Retina (tissue), 1 donor: ENCODE results near the gene SFXN5.
A peak's percentile ranks its signal among the peaks of the same experiment; 100 is the strongest.
"Not testable (repeated sequence)": the region's sequence is repeated elsewhere in the genome, so short reads cannot be mapped to it uniquely, and the experiment has no call there.

Source experiments
- DNase-seq: peaks from one replicate; pipeline ENCODE4 v3.0.0-alpha.2; 2016

SFXN5 gene

DNA sequence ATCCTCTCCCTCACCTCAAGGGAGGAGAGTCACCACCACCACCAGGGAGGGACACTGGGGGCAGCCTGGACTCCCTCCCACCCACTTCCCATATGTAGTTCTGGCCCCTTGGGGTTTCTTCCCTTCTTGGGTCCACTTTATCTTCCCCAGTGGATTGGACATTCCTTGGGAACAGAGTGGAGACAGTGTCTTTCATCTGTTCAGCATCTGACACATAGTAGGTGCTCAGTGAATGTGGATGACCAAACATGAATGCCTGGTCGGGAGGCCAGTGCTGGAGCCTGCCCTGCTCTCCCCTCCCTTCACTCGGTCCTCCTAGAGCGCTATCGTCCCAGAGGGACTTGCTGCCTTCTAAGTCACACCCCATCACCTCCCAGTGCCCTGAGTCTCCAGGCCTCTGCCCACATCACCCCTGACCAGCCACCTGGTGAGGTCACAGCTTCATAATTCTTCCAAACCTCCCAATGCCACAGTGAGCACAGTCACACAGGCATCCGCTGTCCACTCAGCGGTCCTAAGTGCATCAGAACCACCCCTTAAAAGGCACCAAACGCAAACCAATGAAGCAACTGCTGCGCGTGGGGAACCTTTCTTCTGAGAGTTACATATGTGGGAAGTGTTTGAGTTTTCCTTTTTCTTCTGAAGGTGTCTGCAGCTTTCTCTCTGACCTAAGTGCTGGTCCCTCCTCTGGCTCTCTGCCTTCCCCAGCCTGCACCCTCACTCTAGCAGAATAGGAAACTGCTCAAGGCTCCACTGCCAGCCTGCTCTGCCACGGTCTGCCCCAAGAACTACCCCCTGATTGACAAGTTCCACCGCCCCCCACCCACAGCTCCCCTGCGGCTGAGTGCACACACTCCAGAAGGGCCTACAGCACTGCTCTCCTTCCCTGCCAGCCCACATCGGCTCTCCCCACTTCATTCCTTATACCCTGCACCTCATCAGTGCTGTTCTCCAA, 7.2 kb upstream of the SFXN5 start:
- no peak for DNase-seq

DNA sequence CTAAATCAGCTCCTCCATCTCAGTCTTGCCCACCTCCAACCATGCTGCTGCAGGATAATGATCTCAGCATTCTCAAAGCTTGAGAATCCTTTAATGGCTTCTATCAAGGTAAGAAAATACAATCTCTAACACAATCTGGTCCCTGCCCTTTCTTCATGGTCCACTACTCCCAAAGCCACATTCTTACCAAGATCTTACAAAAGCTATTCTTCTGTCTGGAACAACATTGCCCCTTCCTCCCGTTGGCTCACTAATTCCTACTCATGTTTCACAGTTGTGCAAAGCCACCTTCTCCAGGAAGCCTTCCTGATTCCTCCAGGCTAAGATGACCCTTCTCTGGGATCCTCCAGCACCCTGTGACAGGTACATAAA, 5.9 kb upstream of the SFXN5 start:
- DNase-seq = no peak

DNA sequence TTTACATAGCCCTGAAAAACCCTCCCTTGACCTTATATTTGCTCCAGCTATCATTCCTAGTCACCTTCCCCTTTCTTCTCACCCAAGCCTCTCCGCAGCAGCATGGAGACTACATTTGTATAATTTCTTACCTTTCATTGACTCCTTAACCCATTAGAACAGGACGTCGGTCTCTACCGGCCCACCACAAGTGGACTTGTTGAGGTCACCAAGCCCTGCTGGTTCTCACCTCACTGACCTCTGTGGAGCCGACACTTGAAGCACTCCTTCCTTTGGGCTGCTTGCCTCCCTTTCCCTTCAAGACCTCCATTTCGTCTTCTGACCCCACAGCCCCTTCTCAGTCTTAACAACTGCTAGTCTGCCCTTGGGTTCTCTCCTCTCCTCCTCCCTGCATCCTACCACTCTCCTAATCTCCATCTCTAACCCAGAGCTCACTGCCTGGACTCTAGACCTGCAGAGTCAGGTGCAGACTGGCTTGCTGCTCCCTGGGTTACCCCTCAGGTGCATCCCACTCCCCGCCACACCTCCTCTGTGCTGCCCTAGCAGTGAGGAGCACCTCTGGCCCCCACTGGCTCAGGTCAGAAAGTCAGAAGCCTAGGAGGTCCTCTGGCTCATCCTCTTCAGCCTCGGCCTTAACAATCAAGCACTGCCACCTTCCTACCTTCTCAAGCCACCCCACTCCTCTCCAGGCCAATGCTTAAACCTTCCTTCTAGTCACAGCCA, 5.3 kb upstream of the SFXN5 start:
- no peak for DNase-seq

DNA sequence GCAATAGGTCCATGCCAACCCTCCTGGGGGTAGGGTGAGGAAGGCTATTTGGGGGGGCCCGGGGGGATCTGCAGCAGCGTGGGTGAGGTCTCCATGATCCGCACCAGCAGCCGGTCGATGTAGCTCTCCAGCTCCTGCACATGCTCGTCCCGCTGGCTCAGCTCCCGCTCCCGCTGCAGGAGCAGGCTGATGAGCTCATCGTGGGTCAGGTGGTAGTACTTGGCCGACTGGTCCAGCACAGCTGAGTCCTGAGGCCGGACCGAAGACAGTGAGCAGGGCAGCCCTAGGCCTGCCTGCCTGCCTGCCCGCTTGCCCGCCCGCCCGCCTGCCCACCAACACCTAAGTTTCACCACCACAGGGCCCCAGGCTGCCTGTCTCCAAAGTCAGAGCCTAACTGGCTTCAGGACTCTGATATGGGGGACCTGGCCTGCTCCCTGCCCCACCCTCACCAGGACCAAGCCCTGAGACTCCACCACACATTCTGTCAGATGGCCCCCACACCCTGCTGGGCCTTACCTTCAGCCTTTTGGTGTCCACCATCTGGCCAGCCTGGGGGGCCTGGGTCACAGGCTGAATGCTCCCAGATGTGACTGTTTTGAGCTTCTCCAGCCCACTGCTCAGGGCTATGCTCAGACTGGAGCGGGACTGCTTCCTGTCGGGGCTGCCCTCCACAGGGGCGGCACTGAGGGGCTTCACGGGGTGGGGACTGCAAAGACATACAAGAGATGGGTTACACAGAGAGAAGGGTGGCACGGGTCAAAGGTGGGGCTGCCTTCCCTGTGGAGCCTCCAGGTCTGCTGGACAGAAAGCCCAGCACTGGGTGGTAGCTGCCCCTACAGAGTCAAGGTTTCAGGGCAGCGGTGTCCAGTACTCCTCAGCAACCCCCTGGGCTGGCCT, 4.2 kb upstream of the SFXN5 start:
- no peak for DNase-seq

DNA sequence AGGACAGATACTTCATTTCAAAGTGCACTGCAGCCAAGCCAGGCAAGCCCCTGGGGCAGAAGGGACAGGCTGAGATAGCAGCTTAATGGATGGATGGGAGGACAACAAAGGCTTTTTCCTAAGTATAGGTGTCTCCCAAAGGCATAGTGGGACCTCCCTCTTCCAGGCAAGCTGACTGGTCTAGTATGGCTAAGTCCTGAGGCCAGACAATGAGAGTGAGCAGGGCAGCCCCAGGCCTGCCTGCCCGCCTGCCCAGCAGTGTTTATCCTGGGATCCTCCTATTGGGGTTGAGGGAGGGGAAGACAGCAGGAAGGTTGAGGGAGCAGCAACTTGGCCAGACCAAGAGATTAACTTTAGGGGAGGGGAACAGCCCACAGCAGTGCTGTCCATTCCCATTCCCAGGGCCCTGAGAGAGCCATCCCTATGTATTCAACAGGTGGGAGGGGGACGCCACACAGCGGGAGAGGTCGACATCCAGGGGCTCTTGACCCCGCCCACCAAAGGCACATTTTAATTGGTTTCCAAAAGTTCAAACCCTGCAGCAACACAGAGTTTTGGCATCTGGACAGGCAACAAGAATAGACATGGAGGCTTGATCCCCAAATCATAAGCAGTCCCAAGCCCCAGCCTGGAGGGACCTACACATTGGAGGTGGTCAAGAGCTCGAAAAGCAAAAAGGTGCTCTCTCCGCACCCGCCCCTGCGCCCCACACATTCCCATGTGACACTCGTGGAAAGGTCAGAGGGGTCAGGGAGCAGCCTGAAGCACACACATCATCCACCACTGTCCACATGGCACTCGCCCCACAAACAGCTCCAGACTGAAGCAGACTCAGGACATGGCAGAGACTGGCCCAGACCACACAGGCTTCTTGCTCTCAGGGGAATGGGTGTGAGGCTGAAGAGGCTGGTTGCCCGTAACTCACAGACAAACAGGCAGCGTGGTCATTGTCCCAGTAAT, 2.9 kb upstream of the SFXN5 start:
- DNase-seq = no peak

DNA sequence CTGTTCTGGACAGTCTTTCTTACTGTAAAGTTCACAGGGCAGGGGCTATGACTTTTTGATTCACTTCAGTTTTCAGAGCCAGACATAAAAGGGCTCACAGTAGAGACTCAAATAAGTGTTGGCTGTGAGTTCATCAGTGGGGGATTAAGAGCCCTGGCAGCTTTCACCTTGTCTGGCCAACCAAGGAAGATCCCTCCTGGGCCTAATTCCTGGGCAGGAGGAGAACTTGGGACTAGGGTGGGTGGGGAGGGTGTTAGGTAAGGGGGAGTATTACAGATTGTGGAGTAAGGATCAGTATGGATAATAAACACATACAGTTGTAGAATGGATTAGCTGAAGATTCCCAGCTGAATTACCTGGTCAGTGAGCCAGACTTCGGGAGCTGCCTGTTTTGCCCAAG, 904 bp upstream of the SFXN5 start:
- no peak for DNase-seq

DNA sequence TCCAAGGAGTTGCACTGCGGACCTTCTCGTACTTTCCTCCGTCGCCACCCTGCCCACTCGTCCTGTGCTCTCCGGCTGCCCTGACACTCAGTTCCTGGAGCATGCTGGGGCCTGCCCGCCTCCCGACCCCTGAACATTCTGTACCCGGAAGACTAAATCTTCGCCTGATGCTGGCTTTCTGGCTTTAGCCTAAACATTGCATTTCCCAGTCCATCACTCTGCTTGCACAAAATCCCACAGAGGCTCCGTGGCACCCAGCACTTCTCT, 550 bp upstream of the SFXN5 start:
- no peak for DNase-seq

DNA sequence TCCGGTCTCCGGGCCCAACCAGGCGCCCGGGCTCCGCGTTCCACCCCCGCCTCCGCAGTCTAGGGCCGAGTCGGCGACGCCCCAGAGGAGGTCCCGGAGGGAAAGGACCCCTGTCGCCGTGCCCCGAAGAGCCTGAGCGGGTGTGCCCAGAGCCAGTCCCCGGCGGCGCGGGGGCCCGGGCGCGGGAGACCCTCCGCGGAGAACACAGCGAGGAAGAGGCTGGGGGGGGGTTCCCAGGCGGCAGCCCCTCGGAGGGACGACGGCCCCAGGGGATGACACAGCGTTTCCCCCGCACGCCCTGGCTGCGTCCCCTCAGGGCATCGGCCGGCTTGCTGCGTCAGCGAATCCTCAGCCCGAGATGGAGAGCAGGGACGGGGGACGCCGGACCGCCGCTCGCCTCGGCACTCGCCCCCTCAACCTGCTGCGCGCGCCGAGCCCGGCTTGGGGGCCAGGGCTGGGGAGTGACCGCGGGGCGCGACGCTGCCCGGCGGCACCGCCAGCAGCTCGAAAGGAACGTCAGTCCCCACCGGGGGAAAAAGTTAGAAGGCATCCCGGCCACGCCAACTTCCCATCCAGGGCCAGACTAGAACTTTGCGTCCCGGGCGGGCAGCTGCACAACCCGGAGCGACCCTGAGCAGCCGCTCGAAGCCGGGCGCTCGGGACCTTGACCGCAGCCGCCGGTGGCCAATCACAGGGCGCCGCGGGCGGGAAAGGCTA, 711 bp downstream of the SFXN5 start:
- DNase-seq = peak; percentile 80

DNA sequence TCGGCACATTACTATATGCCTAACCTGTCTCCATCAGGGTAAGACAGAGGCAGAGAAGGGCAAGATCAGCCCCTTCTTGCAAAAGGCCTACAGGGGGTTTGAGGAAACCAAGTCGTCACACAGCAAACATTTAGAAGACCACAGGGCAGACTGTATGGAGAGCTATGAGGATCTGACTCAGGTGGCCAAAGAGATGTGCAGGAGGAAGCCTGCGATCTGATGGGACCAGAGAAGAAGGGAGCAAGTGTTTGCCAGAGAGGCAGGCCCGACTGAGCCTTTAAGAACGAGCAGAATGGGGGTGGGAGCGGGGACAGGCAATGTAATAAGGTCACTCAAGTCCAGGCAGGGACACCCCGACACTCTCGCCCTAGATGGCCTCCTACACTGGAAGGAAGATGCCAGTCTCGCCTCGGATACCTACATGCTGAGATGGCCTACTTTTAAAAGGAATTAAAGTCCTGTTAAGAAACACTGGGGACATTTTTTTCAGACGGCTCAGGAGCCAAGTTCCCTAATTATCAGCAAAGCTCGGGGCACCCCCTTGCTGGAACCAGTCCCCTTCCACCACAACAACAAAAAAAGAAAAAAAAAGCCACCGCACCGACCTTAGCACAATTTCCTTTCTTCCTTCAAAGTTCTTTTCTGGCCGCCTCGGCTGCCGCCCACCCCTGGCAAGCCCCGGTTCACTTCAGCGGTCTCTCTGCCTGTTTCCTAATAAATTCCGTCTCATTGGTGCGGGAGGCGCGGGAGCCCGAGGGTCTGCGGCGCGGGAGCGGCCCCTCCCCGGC, 1.5 kb downstream of the SFXN5 start:
- no peak for DNase-seq

DNA sequence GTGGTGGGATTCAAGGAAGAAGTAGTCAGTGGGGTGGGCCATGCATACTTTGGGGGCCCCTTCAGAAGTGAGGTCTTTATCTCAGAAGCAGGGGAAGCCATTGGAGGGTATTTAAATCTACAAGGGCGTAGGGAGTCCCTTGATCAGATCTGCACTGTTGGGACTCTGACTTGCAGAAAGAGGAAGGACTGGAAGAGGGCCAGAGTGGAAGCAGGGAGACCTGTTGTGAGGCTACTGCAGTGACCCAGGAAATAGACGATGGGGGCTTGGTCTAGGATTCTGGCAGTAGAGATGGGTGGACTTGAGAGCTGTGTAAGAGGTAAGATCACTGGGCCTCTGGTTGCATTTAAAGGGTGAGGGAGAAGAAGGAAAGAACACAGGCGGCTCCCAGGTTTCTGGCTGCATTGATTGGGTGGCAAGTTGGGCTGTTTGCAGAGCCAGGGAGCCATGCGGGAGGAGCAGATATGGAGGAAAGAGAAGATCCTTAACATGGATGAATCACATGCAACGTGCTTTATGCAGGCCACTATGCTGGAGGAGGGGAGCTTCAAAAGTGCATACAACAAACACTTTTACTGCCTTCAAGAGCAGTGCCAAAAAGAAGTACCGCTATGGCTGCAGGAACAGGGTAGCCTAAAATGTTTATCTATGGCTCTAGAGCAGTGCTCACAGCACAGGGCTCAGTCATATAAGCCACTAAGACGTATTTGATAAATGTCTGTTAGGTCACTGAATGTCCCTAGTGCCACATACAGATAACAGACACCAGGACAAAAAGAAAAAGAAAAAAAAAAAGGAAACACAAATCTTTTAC, 2.3 kb downstream of the SFXN5 start:
- no peak for DNase-seq

DNA sequence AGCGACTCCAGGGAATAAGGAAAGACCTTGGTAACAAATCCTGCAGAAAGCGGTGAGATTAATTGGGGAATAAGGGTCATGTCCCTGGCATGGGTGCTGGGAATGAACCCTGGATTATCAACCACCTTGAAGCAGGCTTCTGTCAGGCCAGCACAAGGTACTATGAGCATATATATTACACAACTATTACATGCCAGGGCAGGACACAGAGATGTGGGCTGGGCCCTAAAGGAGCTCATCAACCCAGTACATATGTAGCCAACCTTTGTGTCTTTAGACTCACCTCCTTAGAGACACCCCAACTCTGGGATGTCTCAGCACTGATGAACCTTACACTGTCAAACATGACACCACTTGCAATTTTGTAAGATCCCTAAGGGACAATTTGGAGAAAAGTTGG, 3.4 kb downstream of the SFXN5 start:
- DNase-seq = no peak

DNA sequence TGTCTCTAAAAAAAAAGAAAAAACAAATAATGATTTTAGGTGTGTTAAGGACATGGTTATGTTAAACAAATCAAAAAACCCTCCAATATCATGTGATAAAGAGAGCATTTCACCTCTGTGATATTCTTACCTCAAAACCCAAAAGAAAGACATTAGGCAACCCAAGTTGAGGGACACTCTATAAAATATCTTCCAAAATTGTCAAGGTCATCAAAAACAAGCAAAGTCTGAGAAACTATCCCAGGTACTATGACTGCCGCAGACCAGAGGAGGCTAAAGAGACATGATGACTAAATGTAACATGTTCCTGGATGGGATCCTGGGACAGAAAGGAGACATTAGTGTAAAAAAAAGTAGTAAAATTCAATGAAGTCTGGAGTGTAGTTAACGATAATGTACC, 4.5 kb downstream of the SFXN5 start:
- DNase-seq = no peak

DNA sequence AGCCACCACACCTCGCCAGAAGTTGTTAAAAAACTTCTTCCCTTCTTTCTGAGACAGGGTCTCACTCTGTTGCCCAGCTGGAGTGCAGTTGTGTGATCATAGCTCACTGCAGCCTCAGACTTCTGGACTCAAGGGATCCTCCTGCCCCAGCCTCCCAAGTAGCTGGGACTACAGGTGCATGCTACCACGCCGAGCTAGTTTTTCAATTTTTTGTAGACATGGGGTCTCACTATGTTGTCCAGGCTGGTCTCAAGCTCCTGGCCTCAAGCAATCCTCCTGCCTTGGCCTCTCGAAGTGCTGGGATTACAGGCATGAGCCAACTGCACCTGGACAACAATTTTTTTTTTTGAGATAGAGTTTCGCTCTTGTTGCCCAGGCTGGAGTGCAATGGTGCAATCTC, 6.4 kb downstream of the SFXN5 start:
- DNase-seq = not testable (repeated sequence)

DNA sequence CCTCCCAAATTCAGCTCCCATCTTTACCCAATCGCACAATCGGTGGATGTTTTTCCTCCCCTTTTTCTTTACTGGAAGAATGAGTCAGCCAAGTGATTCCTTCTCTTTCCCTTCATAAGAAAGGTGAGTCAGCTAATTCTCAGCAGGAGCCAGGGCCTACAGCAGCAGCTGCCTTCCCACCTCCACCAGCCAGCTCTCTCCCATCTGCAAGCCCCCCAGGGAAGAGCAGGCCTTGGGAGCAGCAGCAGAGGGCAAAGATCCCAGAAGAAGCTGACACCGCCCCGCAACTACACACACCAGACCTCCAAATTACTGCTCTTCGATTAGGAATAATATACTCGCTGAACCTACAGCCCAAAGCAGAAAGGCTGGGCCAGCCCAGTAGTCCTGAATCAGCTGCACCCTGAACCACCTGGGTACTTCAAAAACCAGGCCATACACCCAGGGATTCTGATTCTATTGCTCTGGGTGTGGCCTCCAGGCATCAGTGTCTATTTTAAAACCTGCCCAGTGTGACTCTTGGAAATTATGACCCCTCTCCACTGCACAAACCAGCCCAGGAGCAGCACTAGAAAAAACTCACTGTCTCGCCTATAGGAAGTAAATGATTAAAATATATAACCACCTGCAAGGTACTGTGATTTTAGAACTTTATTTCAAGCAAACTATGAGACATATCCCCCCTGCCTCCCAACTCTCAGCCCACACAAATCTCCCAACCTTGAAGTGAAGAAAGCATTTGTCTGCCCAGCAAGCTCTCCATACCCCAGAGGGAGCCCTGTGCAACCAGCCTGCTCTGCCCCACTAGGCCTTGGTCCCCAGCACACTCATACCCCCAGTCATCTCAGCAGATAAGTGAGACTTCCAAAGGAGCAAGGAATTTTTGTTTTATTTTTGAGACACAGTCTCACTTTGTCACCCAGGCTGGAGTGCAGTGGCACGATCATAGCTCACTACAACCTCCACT, 7.3 kb downstream of the SFXN5 start:
- no peak for DNase-seq

DNA sequence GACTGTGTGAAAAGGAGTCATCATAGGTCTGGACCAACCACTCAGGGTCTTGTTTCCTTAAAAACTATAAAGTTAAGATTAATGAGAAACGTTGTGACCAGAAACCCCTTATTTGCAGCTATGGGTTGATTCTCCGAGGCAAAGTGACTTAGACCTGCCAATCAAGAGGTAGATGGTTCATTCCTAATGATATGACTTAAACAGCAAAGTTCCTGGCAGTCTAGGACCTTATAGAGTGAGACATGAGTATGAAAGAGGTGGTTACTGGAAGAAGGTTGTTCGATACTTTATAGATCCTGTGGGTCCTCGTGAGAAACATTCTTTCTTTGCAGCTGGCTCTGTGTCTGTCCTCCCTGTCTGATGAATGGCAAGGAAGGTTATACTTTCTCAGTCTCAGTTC, 8.0 kb downstream of the SFXN5 start:
- DNase-seq = no peak

DNA sequence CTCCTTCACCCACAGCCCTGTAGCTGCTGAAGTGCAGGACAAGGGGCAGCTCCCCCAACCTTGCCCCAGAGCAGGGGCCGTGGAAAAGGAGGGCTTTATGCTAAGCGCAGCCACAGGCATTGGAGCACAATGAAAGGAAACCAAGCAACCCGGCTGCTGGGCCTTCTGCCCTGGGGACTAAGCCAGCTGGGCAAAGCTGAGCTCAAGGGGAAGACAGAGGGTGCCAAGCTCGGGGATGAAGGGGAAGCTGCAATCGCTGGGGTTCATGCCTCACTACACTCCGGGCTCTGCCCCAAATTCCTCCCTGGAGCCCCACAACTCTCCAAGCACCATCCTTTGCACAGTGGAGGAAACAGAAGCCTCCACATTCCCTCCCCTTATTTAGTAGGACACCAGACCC, 12.4 kb downstream of the SFXN5 start:
- no peak for DNase-seq

DNA sequence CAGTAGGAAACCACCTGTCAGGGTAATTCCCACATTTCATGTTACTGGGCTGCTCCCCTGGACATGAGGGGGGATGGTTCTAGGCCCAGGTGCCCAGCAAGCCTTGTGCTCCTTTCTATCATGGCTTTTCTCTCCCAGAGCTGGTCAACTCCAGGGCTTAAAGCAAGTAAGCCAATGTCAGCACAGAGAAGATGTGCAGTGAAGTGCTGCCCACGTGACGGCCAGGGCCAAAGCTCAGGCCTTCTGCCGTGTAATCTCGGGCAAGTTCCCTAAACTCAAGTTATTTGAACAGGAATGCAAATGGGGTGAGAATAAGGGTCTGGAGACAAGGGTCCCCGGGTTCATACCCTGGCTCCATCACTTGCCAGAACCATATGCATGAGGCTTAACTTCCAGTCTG, 16.5 kb downstream of the SFXN5 start:
- no peak for DNase-seq

DNA sequence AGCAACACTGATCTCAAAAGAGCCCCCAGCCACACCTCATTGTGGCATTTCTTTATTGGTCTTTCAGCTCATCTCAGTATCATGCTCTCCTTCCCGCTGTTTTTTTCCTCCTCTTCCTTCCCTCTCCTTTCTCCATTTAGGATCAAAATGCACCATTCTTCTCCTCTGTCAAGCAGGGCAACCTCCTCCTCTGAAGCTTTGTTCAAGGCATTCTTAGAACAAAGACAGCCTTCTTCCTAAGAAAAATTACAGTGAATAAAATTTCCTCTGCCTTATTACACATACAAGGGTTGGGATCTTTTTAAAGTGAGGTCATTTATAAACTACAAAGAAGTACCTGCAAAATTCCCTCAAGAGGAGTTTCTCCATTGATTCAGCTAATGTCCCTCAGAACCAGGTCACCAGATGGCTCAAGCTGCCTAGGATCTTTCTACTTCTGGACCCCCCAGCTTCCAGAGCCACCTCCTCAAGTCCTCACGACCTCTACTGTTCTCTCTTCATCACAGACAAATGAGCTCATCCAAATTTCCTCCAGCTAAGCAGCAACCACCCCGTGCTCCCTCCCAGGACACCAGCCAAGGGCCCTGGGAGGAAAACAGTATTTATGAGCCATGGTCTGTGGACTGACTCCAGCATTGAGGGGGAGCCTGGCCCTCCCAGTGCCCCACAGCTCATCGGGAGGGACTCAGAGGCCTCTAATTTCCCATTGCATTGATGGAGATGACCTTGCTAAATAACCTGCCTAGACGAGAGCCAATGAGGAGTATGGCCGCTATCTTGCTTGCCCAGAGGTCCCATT, 18.0 kb downstream of the SFXN5 start:
- DNase-seq = no peak
